H1 (cell line): Measurements from ENCODE around the gene CYP2A6.
"Not testable (repeated sequence)": the region's sequence is repeated elsewhere in the genome, so short reads cannot be mapped to it uniquely, and the experiment has no call there.

ENCODE experiments used
- CTCF ChIP-seq, 3 experiments: IDR thresholded peaks; 1 replicate in 2 of 3; 2 replicates in 1 of 3; pipeline versions ENCODE4 v1.5.1 to v1.6.1; 2011; ENCODE audit warnings: low read length in 3 of 3, mild to moderate bottlenecking in 3 of 3, inconsistent platforms in 2 of 3, low read depth in 1 of 3, moderate library complexity in 1 of 3; ENCODE audit not compliant: insufficient read depth in 1 of 3; ENCODE audit errors: control extremely low read depth in 1 of 3
- SIX5 ChIP-seq: IDR thresholded peaks from 2 replicates; pipeline ENCODE4 v1.6.1; 2011; ENCODE audit warnings: mild to moderate bottlenecking, low read depth, low read length
- ZNF274 ChIP-seq: IDR thresholded peaks from 2 replicates; pipeline ENCODE4 v1.7.0; 2012; ENCODE audit warnings: low read length, borderline replicate concordance; ENCODE audit errors: extremely low read depth

DNA sequence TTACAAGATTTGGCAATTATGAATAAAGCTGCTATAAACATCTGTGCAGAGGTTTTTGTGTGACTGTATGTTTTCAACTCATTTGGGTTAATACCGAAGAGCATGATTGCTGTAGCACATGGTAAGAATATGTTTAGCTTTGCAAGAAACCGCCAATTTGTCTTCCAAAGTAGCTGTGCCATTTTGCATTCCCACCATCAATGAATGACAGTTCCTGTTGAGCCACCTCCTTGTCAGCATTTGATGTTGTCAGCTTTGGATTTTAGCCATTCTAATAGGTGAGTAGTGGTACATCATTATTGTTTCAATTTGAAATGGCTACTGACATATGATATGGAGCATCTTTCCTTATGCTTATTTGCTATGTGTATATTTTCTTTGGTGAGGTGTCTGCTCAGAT, 23.6 kb upstream of the CYP2A6 start:
- TF ChIP-seq ZNF274; SIX5; CTCF (IDR thresholded peaks at IDR 0.05; ENCODE audit: control extremely low read depth in 1 of 3, insufficient read depth in 1 of 3, low read depth in 1 of 3, low read length in 3 of 3): not testable (repeated sequence)
